ENCODE results near the gene BPNT1.

The BPNT1 gene

DNA sequence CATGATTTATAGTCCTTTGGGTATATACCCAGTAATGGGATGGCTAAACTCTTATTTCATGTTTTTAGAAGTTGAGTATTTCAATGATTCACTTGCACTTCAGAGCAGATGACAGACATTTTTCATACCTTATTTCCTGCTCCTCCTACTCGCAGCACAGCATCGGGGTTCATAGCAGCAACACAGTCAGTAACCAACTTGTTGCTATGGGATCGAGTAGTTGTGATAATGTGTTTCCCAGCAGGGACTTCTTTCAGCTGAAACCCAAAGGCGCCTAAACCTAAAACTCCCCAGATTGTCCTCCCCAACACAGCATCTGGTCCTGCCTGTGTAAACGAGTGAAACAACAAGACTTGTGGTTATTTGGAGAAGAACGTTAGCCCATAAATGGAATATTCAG is 27.0 kb downstream of the BPNT1 start:
- Histone ChIP-seq H3K27me3 (ENCODE audit: insufficient read depth, low read length, poor library complexity, severe bottlenecking) (no peaks in the 10 kb centered on the region), H3K9ac (ENCODE audit: low read depth, low read length, poor library complexity, severe bottlenecking) (no peak overlapping the region), H3K4me2 (ENCODE audit: low read depth, low read length, poor library complexity, severe bottlenecking) (no peak overlapping the region), H3K79me2 (ENCODE audit: insufficient read depth, low read length) (no peaks in the 10 kb centered on the region), H3K4me1 (ENCODE audit: insufficient read depth, low read length, poor library complexity, severe bottlenecking) (no peaks in the 10 kb centered on the region), H3K36me3 (ENCODE audit: insufficient read depth, low read length) (peaks cover 20% of the 10 kb centered on the region; the same call in 1 of the 2 replicates), H2AFZ (ENCODE audit: low read length) (no peak overlapping the region), H3F3A (ENCODE audit: low read depth) (no peaks in the 10 kb centered on the region), H3K4me3 (ENCODE audit: low read length, poor library complexity, severe bottlenecking) (no peak overlapping the region), H4K20me1 (ENCODE audit: insufficient read depth, low read length, poor library complexity, severe bottlenecking) (no peaks in the 10 kb centered on the region), H3K9me3 (ENCODE audit: insufficient read depth, low read depth, low read length) (no peaks in the 10 kb centered on the region), H3K9me2 (replicated peaks; ENCODE audit: low read depth, low read length) (no peaks in the 10 kb centered on the region)
- TF ChIP-seq EZH2phosphoT487 (IDR thresholded peaks at IDR 0.05; ENCODE audit: borderline replicate concordance): no peak
- TF ChIP-seq, protein P1, sequence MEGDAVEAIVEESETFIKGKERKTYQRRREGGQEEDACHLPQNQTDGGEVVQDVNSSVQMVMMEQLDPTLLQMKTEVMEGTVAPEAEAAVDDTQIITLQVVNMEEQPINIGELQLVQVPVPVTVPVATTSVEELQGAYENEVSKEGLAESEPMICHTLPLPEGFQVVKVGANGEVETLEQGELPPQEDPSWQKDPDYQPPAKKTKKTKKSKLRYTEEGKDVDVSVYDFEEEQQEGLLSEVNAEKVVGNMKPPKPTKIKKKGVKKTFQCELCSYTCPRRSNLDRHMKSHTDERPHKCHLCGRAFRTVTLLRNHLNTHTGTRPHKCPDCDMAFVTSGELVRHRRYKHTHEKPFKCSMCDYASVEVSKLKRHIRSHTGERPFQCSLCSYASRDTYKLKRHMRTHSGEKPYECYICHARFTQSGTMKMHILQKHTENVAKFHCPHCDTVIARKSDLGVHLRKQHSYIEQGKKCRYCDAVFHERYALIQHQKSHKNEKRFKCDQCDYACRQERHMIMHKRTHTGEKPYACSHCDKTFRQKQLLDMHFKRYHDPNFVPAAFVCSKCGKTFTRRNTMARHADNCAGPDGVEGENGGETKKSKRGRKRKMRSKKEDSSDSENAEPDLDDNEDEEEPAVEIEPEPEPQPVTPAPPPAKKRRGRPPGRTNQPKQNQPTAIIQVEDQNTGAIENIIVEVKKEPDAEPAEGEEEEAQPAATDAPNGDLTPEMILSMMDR (conservative IDR thresholded peaks at IDR 0.05; ENCODE audit: low read length): no peak

DNA sequence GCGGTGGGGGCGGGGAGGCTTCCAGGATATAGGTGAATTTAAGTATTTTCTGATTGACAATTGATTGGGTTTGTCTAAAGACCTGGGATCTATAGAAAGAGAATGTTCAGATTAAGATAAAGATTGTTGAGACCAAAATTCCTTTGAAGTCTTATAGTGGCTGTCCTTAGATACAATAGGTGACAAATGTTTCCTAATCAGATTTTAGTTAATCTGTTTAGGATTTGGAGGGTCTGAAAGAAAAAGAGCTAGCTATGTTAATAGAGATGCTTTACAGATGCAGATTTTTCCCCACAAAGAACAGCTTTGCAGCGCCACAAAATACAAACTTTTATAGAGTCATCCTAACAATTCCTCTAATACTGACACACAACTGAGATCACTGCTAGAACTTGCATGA is 28.7 kb downstream of the BPNT1 start:
- Histone ChIP-seq H3K27me3 (ENCODE audit: insufficient read depth, low read length, poor library complexity, severe bottlenecking) (no peaks in the 10 kb centered on the region), H3K9me3 (ENCODE audit: insufficient read depth, low read depth, low read length) (no peaks in the 10 kb centered on the region), H3K4me2 (ENCODE audit: low read depth, low read length, poor library complexity, severe bottlenecking) (no peak overlapping the region), H3K4me3 (ENCODE audit: low read length, poor library complexity, severe bottlenecking) (no peak overlapping the region), H4K20me1 (ENCODE audit: insufficient read depth, low read length, poor library complexity, severe bottlenecking) (no peaks in the 10 kb centered on the region), H3F3A (ENCODE audit: low read depth) (no peaks in the 10 kb centered on the region), H3K79me2 (ENCODE audit: insufficient read depth, low read length) (no peaks in the 10 kb centered on the region), H3K9me2 (replicated peaks; ENCODE audit: low read depth, low read length) (no peaks in the 10 kb centered on the region), H3K4me1 (ENCODE audit: insufficient read depth, low read length, poor library complexity, severe bottlenecking) (no peaks in the 10 kb centered on the region), H3K9ac (ENCODE audit: low read depth, low read length, poor library complexity, severe bottlenecking) (no peak overlapping the region), H3K36me3 (ENCODE audit: insufficient read depth, low read length) (peaks cover 14% of the 10 kb centered on the region; the same call in 1 of the 2 replicates), H2AFZ (ENCODE audit: low read length) (no peak overlapping the region)
- TF ChIP-seq EZH2phosphoT487 (IDR thresholded peaks at IDR 0.05; ENCODE audit: borderline replicate concordance): no peak
- TF ChIP-seq, protein P1 (conservative IDR thresholded peaks at IDR 0.05; ENCODE audit: low read length): no peak

DNA sequence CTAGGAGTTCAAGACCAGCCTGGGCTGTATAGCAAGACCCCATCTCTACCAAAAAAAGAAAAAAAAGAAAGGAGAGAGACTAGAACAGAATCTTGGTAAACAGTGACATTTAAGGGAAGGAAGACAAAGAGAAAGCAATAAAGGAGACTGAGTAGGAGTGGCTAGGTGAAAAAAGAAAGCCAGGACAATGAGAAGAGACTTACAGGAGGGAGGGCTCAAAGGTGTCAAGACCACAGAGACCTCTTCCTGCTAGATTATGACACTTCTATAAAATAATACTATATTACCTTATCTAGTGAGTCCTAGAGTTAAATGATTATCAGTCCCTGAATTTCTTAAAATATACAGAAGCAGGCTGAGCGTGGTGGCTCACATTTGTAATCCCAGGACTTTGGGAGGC is 33.2 kb downstream of the BPNT1 start:
- Histone ChIP-seq H2AFZ (ENCODE audit: low read length) (no peak overlapping the region), H3K4me3 (ENCODE audit: low read length, poor library complexity, severe bottlenecking) (no peak overlapping the region), H3K4me1 (ENCODE audit: insufficient read depth, low read length, poor library complexity, severe bottlenecking) (no peaks in the 10 kb centered on the region), H3K9me3 (ENCODE audit: insufficient read depth, low read depth, low read length) (no peaks in the 10 kb centered on the region), H3K4me2 (ENCODE audit: low read depth, low read length, poor library complexity, severe bottlenecking) (no peak overlapping the region), H4K20me1 (ENCODE audit: insufficient read depth, low read length, poor library complexity, severe bottlenecking) (no peaks in the 10 kb centered on the region), H3K36me3 (ENCODE audit: insufficient read depth, low read length) (no peaks in the 10 kb centered on the region; the same call in 1 of the 2 replicates), H3K79me2 (ENCODE audit: insufficient read depth, low read length) (no peaks in the 10 kb centered on the region), H3K27me3 (ENCODE audit: insufficient read depth, low read length, poor library complexity, severe bottlenecking) (no peaks in the 10 kb centered on the region), H3F3A (ENCODE audit: low read depth) (no peaks in the 10 kb centered on the region), H3K9me2 (replicated peaks; ENCODE audit: low read depth, low read length) (no peaks in the 10 kb centered on the region), H3K9ac (ENCODE audit: low read depth, low read length, poor library complexity, severe bottlenecking) (no peak overlapping the region)
- TF ChIP-seq EZH2phosphoT487 (IDR thresholded peaks at IDR 0.05; ENCODE audit: borderline replicate concordance): no peak
- TF ChIP-seq, protein P1 (conservative IDR thresholded peaks at IDR 0.05; ENCODE audit: low read length): no peak
